PFSK-1 (cell line): ENCODE data around the gene CD27.

Experiments used
- FOXP2 ChIP-seq: optimal IDR thresholded peaks from 2 replicates; pipeline ENCODE3; 2011; ENCODE audit warnings: borderline replicate concordance, control low read depth, inconsistent platforms; ENCODE audit not compliant: insufficient read depth; ENCODE audit errors: extremely low read length, extremely low read depth
- POLR2AphosphoS5 ChIP-seq: IDR thresholded peaks from 2 replicates; pipeline ENCODE4 v1.6.1; 2012; ENCODE audit warnings: low read depth, mild to moderate bottlenecking, control low read depth, low read length, moderate library complexity
- SIN3A ChIP-seq: IDR thresholded peaks from 2 replicates; pipeline ENCODE4 v1.6.1; 2012; ENCODE audit warnings: mild to moderate bottlenecking, low read length, moderate library complexity, borderline replicate concordance; ENCODE audit not compliant: insufficient read depth
- TAF1 ChIP-seq: IDR thresholded peaks from 2 replicates; pipeline ENCODE4 v1.6.1; 2012; ENCODE audit warnings: low read length, control low read depth, borderline replicate concordance; ENCODE audit not compliant: insufficient read depth
- TF ChIP-seq, protein P1 (sequence below), 2 experiments: IDR thresholded peaks; 2 replicates each; pipeline versions ENCODE4 v1.6.1 to v1.8.0; 2011 to 2012; ENCODE audit warnings: low read depth in 2 of 2, low read length in 2 of 2, control low read depth in 1 of 2, inconsistent platforms in 1 of 2, mild to moderate bottlenecking in 1 of 2, moderate library complexity in 1 of 2; ENCODE audit not compliant: insufficient read depth in 1 of 2

CD27 gene

DNA sequence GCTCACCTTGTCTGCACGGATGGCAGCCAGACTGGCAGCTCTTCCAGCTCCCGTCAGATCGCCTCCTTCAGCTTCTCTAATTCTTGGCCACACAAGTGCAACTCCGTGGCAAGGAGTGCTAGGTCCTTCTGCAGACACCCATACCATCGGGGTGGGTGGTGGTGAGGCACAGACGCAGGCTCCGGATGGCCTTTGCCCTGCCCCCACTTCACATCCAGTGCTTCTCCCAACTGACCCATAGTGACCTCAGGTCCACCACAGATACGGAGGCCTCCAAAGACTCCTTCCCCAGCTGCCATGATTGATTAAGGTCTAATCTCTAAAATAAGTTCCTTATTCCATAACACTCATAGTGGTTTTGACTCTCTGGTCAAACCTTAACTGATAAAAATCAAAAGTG is 19.9 kb upstream of the CD27 start:
- TF ChIP-seq, protein P1, sequence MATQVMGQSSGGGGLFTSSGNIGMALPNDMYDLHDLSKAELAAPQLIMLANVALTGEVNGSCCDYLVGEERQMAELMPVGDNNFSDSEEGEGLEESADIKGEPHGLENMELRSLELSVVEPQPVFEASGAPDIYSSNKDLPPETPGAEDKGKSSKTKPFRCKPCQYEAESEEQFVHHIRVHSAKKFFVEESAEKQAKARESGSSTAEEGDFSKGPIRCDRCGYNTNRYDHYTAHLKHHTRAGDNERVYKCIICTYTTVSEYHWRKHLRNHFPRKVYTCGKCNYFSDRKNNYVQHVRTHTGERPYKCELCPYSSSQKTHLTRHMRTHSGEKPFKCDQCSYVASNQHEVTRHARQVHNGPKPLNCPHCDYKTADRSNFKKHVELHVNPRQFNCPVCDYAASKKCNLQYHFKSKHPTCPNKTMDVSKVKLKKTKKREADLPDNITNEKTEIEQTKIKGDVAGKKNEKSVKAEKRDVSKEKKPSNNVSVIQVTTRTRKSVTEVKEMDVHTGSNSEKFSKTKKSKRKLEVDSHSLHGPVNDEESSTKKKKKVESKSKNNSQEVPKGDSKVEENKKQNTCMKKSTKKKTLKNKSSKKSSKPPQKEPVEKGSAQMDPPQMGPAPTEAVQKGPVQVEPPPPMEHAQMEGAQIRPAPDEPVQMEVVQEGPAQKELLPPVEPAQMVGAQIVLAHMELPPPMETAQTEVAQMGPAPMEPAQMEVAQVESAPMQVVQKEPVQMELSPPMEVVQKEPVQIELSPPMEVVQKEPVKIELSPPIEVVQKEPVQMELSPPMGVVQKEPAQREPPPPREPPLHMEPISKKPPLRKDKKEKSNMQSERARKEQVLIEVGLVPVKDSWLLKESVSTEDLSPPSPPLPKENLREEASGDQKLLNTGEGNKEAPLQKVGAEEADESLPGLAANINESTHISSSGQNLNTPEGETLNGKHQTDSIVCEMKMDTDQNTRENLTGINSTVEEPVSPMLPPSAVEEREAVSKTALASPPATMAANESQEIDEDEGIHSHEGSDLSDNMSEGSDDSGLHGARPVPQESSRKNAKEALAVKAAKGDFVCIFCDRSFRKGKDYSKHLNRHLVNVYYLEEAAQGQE (IDR thresholded peaks at IDR 0.05; ENCODE audit: insufficient read depth in 1 of 2, low read depth in 2 of 2, low read length in 2 of 2) = no peak
- TF ChIP-seq FOXP2 (no peak), SIN3A (no peak), POLR2AphosphoS5 (no peak), TAF1 (no peak)

DNA sequence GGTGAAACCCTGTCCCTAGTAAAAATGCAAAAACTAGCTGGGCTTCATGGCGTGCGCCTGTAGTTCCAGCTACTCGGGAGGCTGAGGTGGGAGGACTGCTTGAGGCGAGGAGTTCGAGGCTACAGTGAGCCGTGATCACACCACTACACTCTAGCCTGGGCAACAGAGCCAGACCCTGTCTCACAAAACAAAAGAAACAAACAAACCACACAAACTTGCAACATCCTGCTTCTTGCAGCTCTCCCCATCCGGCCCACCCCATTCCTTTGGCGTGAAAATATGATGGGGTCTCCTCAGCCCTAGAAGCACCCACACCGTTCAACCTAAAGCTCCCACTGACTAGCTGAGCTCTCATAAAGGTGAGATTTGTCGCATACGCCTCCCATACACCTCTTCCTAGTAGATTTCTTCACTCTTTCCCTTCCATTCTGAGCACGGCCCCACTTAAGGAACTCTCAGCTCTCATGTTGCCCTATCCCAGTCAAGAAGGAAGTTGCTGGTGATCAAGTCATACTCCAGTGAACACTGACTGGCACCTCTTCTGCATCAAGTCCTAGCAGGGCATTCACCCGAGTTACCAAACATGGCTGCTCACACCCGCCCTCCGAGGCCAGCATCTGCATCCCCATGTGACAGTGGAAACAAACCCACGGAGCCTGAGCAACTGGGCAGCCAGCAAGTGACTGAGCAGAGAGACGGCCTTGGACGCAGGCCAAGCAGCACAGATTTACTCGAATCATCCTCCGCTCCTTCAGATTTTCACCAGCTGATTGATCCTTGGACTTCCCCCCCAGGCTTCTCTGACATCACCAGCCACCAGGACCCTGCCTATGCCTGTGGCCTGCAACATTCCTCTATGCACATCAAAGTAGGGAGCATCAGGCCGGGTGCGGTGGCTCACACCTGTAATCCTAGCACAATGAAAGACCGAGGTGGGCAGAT is 18.9 kb upstream of the CD27 start:
- TF ChIP-seq TAF1 (no peak), SIN3A (no peak), FOXP2 (no peak), POLR2AphosphoS5 (no peak)
- TF ChIP-seq, protein P1 (IDR thresholded peaks at IDR 0.05; ENCODE audit: insufficient read depth in 1 of 2, low read depth in 2 of 2, low read length in 2 of 2) = no peak

DNA sequence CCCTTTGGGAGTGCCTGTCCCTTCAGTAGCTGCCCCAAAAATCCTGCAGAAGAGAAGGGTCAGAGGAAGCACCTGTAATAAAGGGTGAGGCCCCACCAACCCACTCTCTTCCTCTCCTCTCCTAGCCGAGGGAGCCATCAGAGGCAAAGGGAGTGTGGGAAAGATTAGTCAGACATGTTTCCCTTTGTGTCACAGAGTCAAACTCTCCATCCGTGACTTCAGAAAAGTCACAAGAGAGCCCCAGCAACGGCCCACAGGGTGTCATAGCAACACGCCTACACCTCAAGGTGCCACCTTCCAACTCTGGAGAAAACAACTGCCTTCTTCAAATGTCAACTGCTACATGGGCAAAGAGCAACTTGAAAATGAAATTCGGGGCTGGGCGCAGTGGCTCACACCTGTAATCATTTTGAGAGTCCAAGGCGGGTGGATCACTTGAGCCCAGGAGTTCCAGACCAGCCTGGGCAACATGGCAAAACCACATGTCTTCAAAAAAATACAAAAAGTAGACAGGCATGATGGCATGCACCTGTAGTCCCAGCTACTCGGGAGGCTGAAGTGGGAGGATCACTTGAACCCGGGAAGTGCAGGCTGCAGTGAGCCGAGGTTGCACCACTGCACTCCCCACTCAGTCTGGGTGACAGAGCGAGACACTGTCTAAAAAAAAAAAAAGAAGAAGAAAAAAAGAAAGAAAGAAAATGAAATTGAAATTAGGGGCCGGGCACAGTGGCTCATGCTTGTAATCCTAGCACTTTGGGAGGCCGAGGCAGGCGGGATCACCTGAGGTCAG is 17.7 kb upstream of the CD27 start:
- TF ChIP-seq FOXP2 (no peak), SIN3A (no peak), POLR2AphosphoS5 (no peak), TAF1 (no peak)
- TF ChIP-seq, protein P1 (IDR thresholded peaks at IDR 0.05; ENCODE audit: insufficient read depth in 1 of 2, low read depth in 2 of 2, low read length in 2 of 2) = no peak

DNA sequence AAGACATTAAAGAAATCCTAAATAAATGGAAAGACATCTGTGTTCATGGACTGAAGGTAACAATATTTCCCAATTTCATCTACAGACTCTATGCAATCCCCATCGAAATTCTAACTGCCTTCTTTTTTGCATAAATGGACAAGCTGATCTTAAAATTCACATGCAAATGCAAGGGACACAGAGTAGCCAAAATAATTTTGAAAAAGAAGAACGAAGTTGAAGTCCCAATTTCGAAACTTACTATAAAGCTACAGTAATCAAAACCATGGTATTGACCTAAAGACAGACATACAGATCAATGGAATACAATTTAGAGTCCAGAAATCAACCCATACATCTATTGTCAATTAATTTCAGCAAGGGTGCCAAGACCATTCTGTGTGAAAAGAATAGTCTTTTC is 16.4 kb upstream of the CD27 start:
- TF ChIP-seq, protein P1 (IDR thresholded peaks at IDR 0.05; ENCODE audit: insufficient read depth in 1 of 2, low read depth in 2 of 2, low read length in 2 of 2) = no peak
- TF ChIP-seq FOXP2 (no peak), POLR2AphosphoS5 (no peak), SIN3A (no peak), TAF1 (no peak)
